Neural cell (in vitro differentiated cells): ENCODE data around the gene SPECC1. TPM values are rescaled to one million over a fixed set of nuclear protein-coding genes. Genes with fewer than 3 reads are reported as not detected.

ENCODE experiments used
- H2AFZ ChIP-seq: fragments of 200-600, 300-800 bp; sonication (generic), shearing (Covaris generic); 2 replicates; pipeline ENCODE4 v1.6.0; 2014; ENCODE audit warnings: low read depth, mild to moderate bottlenecking, antibody characterized with exemption, low read length, moderate library complexity
- H3F3A ChIP-seq: fragments of 200-600 bp; shearing (Covaris generic); 2 replicates; pipeline ENCODE4 v1.6.1; 2016; ENCODE audit warnings: mild to moderate bottlenecking, moderate library complexity, mixed read lengths, antibody characterized with exemption, low read length; ENCODE audit not compliant: insufficient read depth, poor library complexity, severe bottlenecking
- H3K27ac ChIP-seq: fragments of 200-600, 300-800 bp; sonication (generic), shearing (Covaris generic); 2 replicates; pipeline ENCODE4 v1.5.1; 2014; ENCODE audit warnings: mild to moderate bottlenecking, low read length, moderate library complexity
- H3K27me3 ChIP-seq: fragments of 300-800, 200-600 bp; sonication (generic), shearing (Covaris generic); 2 replicates; pipeline ENCODE4 v1.6.0; 2014; ENCODE audit warnings: mild to moderate bottlenecking, low read depth, low read length, moderate library complexity; ENCODE audit not compliant: insufficient read depth
- H3K36me3 ChIP-seq: fragments of 300-800, 200-600 bp; sonication (generic), shearing (Covaris generic); 2 replicates; pipeline ENCODE4 v1.5.1; 2014; ENCODE audit warnings: mild to moderate bottlenecking, antibody characterized with exemption, low read length, moderate library complexity; ENCODE audit not compliant: insufficient read depth
- H3K4me2 ChIP-seq: fragments of 300-800, 200-600 bp; sonication (generic), shearing (Covaris generic); 2 replicates; pipeline ENCODE4 v1.6.0; 2014; ENCODE audit warnings: mild to moderate bottlenecking, low read length
- H3K4me3 ChIP-seq: fragments of 300-800, 200-600 bp; sonication (generic), shearing (Covaris generic); 2 replicates; pipeline ENCODE4 v1.5.1; 2014; ENCODE audit warnings: mild to moderate bottlenecking, low read length, moderate library complexity
- H3K79me2 ChIP-seq: fragments of 200-600 bp; shearing (Covaris generic); replicated peaks from 2 replicates; pipeline ENCODE4 v1.6.0; 2014; ENCODE audit warnings: mild to moderate bottlenecking, low read length, moderate library complexity; ENCODE audit not compliant: insufficient read depth
- H3K9ac ChIP-seq: fragments of 300-800, 200-600 bp; sonication (generic), shearing (Covaris generic); 2 replicates; pipeline ENCODE4 v1.6.1; 2016; ENCODE audit warnings: mild to moderate bottlenecking, low read length, mixed read lengths
- H3K9me2 ChIP-seq: fragments of 200-600 bp; shearing (Covaris generic); 2 replicates; pipeline ENCODE4 v1.6.1; 2016; ENCODE audit warnings: mild to moderate bottlenecking, low read length, mixed read lengths; ENCODE audit not compliant: insufficient read depth
- H3K9me3 ChIP-seq: fragments of 200-600, 300-800 bp; sonication (generic), shearing (Covaris generic); 2 replicates; pipeline ENCODE4 v1.6.1; 2016; ENCODE audit warnings: mild to moderate bottlenecking, mixed run types, low read length, moderate library complexity, mixed read lengths
- H4K20me1 ChIP-seq: fragments of 200-600 bp; shearing (Covaris generic); 2 replicates; pipeline ENCODE4 v1.6.1; 2016; ENCODE audit warnings: mild to moderate bottlenecking, mixed run types; ENCODE audit not compliant: insufficient read depth
- EP300 ChIP-seq: fragments of 450-650 bp; conservative IDR thresholded peaks from 2 replicates; pipeline ENCODE4 v1.6.1; 2014; ENCODE audit warnings: antibody characterized with exemption, mild to moderate bottlenecking, moderate library complexity; ENCODE audit not compliant: poor library complexity, severe bottlenecking
- EZH2 ChIP-seq: fragments of 200-600, 300-800 bp; shearing (Covaris generic), sonication (generic); IDR thresholded peaks from 2 replicates; pipeline ENCODE4 v1.6.1; 2014; ENCODE audit warnings: antibody characterized with exemption, low read length, borderline replicate concordance, mild to moderate bottlenecking; ENCODE audit not compliant: insufficient read depth, poor library complexity, severe bottlenecking
- MXI1 ChIP-seq: fragments of 450-650 bp; conservative IDR thresholded peaks from 2 replicates; pipeline ENCODE4 v1.6.1; 2014; ENCODE audit warnings: antibody characterized with exemption, mild to moderate bottlenecking; ENCODE audit not compliant: poor library complexity, severe bottlenecking
- POLR2AphosphoS5 ChIP-seq: IDR thresholded peaks from 2 replicates; pipeline ENCODE4 v1.6.1; 2012
- RAD21 ChIP-seq: fragments of 450-650 bp; conservative IDR thresholded peaks from 2 replicates; pipeline ENCODE4 v1.6.1; 2014; ENCODE audit warnings: antibody characterized with exemption, mild to moderate bottlenecking, moderate library complexity
- REST ChIP-seq: IDR thresholded peaks from 2 replicates; pipeline ENCODE4 v1.6.1; 2012; ENCODE audit warnings: borderline replicate concordance
- SMC3 ChIP-seq: fragments of 450-650 bp; conservative IDR thresholded peaks from 2 replicates; pipeline ENCODE4 v1.6.1; 2014; ENCODE audit warnings: antibody characterized with exemption, mild to moderate bottlenecking, moderate library complexity; ENCODE audit not compliant: poor library complexity
- TAF1 ChIP-seq: IDR thresholded peaks from 2 replicates; pipeline ENCODE4 v1.6.1; 2012; ENCODE audit warnings: low read depth
- polyA plus RNA-seq: library from polyadenylated mRNA; depleted of rRNA; stranded (reverse); fragments of >200 nt; gene quantifications from 2 replicates; pipeline ENCODE4 v1.2.3, GENCODE V29; 2014
- TF ChIP-seq, protein P1 (sequence below): fragments of 450-650 bp; IDR thresholded peaks from 2 replicates; pipeline ENCODE4 v1.5.1; 2014; ENCODE audit warnings: antibody characterized with exemption, mild to moderate bottlenecking, moderate library complexity; ENCODE audit not compliant: poor library complexity, severe bottlenecking

Gene SPECC1
- polyA plus RNA-seq, 1 donor from 2014 or later, result 8.6 TPM

DNA sequence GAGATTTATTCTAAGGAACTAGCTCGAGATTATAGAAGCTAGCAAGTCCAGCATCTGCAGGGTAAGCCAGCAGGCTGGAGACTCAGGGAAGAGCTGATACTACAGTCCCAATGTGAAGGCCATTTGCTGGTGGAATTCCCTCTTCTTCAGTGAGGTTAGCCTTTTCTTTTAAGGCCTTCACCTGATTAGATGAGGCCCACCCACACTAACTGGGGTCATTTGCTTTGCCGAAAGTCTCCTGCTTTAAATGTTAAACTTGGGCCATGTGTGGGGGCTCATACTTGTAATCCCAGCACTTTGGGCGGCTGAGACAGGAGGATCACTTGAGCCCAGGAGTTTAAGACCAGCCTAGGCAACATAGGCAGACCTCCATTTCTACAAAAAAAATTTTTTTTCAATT is 289.9 kb downstream of the SPECC1 start:
- TF ChIP-seq EP300 (no peak), REST (no peak), MXI1 (no peak), EZH2 (no peak), POLR2AphosphoS5 (no peak), TAF1 (no peak), RAD21 (no peak), SMC3 (no peak)
- TF ChIP-seq, protein P1, sequence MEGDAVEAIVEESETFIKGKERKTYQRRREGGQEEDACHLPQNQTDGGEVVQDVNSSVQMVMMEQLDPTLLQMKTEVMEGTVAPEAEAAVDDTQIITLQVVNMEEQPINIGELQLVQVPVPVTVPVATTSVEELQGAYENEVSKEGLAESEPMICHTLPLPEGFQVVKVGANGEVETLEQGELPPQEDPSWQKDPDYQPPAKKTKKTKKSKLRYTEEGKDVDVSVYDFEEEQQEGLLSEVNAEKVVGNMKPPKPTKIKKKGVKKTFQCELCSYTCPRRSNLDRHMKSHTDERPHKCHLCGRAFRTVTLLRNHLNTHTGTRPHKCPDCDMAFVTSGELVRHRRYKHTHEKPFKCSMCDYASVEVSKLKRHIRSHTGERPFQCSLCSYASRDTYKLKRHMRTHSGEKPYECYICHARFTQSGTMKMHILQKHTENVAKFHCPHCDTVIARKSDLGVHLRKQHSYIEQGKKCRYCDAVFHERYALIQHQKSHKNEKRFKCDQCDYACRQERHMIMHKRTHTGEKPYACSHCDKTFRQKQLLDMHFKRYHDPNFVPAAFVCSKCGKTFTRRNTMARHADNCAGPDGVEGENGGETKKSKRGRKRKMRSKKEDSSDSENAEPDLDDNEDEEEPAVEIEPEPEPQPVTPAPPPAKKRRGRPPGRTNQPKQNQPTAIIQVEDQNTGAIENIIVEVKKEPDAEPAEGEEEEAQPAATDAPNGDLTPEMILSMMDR, result no peak
- Histone ChIP-seq H3K9me3 (no peaks in the 10 kb centered on the region), H4K20me1 (no peaks in the 10 kb centered on the region), H3K27ac (no peak overlapping the region), H2AFZ (no peak overlapping the region), H3K4me3 (no peak overlapping the region), H3K79me2 (no peaks in the 10 kb centered on the region), H3K27me3 (no peaks in the 10 kb centered on the region), H3K36me3 (no peaks in the 10 kb centered on the region), H3K4me2 (no peak overlapping the region), H3F3A (no peaks in the 10 kb centered on the region), H3K9me2 (no peaks in the 10 kb centered on the region), H3K9ac (no peak overlapping the region)

DNA sequence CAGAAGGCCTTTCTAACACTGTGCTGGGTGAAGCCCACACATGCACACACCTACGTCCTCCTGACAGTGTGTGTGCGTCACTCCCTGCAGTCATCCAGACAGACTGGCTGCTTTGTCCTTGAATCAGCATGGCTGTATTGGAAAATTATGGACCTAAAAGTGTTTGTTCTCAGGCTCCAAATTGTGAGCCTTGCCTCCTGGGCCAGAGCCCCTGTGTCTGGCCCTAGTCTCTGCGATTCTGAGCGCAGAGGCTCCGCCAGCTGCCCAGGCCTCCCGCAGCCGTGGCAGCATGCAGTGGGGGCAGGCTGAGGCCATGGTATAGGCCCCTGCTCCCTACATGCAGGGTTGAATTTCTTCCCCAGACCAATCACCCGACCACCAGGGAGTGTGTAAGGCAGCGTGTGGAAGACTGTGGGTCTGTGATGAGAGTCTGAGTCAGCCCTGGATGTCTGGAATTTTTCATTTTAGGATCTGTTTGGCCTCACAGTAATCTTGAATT is 291.3 kb downstream of the SPECC1 start:
- Histone ChIP-seq H3K4me2 (no peak overlapping the region), H4K20me1 (no peaks in the 10 kb centered on the region), H3K27ac (no peak overlapping the region), H3K4me3 (no peak overlapping the region), H3K9me2 (no peaks in the 10 kb centered on the region), H3K9me3 (no peaks in the 10 kb centered on the region), H3K27me3 (no peaks in the 10 kb centered on the region), H2AFZ (no peak overlapping the region), H3K9ac (no peak overlapping the region), H3K79me2 (no peaks in the 10 kb centered on the region), H3K36me3 (no peaks in the 10 kb centered on the region), H3F3A (no peaks in the 10 kb centered on the region)
- TF ChIP-seq, protein P1, result no peak
- TF ChIP-seq REST, result no peak
- no peak for TF ChIP-seq RAD21
